Brain microvascular endothelial cell (primary cell): ENCODE data around the gene CAPN8.

Experiments used
- DNase-seq: peaks from one replicate; pipeline ENCODE4 v3.0.0-alpha.2; 2020
- H3K27ac ChIP-seq: fragments of 250-450 bp; sonication (Bioruptor Pico); 2 replicates; pipeline ENCODE4 v1.5.1; 2020; ENCODE audit warnings: mild to moderate bottlenecking, moderate library complexity
- H3K27me3 ChIP-seq: fragments of 250-450 bp; sonication (Bioruptor Pico); replicated peaks from 2 replicates; pipeline ENCODE4 v1.5.1; 2020; ENCODE audit warnings: mild to moderate bottlenecking
- H3K36me3 ChIP-seq: fragments of 250-450 bp; sonication (Bioruptor Pico); replicated peaks from 2 replicates; pipeline ENCODE4 v1.5.1; 2020; ENCODE audit warnings: mild to moderate bottlenecking
- H3K4me3 ChIP-seq: 2 replicates; pipeline ENCODE4 v1.5.1; 2011; ENCODE audit warnings: low read depth, mild to moderate bottlenecking, control low read depth, low read length, moderate library complexity
- CTCF ChIP-seq: IDR thresholded peaks from 2 replicates; pipeline ENCODE4 v1.5.1; 2011; ENCODE audit warnings: low read depth, mild to moderate bottlenecking, moderate library complexity, low read length, control low read depth, inconsistent platforms; ENCODE audit errors: missing control alignments
- in situ Hi-C: cut with HindIII; loops from 2 replicates; pipeline ENCODE4 v1.10.0; 2017; ENCODE audit warnings: low sequenced_read_pairs, low pct_ligation_motif_present

Gene CAPN8

GRCh38 chr1:223543560-223543959 is 121.9 kb downstream of the CAPN8 start:
- in situ Hi-C loops = no loop called here
- Histone ChIP-seq H3K27me3 (no peaks in the 10 kb centered on the region), H3K36me3 (no peaks in the 10 kb centered on the region), H3K4me3 (no peak overlapping the region), H3K27ac (no peak overlapping the region)
- no peak for TF ChIP-seq CTCF
- no peak for DNase-seq

- Histone ChIP-seq H3K36me3 (no peaks in the 10 kb centered on the region), H3K4me3 (no peak overlapping the region), H3K27me3 (no peaks in the 10 kb centered on the region), H3K27ac (no peak overlapping the region)
- DNase-seq = no peak
- no peak for TF ChIP-seq CTCF
- in situ Hi-C loops = no loop called here
Observed at GRCh38 chr1:223542831-223543230, 122.7 kb downstream of the CAPN8 start.

- no peak overlapping the region for H3K27ac ChIP-seq
- no peaks in the 10 kb centered on the region for H3K36me3 ChIP-seq
- in situ Hi-C loops = no loop called here
- TF ChIP-seq CTCF = no peak
- no peaks in the 10 kb centered on the region for H3K27me3 ChIP-seq
- no peak for DNase-seq
- no peak overlapping the region for H3K4me3 ChIP-seq
Observed at GRCh38 chr1:223540485-223541106, 124.9 kb downstream of the CAPN8 start.

- Histone ChIP-seq H3K4me3 (no peak overlapping the region), H3K36me3 (no peaks in the 10 kb centered on the region), H3K27me3 (no peaks in the 10 kb centered on the region), H3K27ac (no peak overlapping the region)
- in situ Hi-C loops = no loop called here
- TF ChIP-seq CTCF = no peak
- no peak for DNase-seq
Observed at GRCh38 chr1:223539750-223540149, 125.8 kb downstream of the CAPN8 start.

- Histone ChIP-seq H3K27me3 (no peaks in the 10 kb centered on the region), H3K27ac (no peak overlapping the region), H3K36me3 (no peaks in the 10 kb centered on the region), H3K4me3 (no peak overlapping the region)
- in situ Hi-C loops = no loop called here
- no peak for TF ChIP-seq CTCF
- no peak for DNase-seq
Observed at GRCh38 chr1:223538981-223539380, 126.5 kb downstream of the CAPN8 start.

- no peak for TF ChIP-seq CTCF
- in situ Hi-C loops = no loop called here
Observed at GRCh38 chr1:223535319-223535718, 130.2 kb downstream of the CAPN8 start.

More at GRCh38 chr1:223535319-223535718, 130.2 kb downstream of the CAPN8 start:
- H3K27ac ChIP-seq = no peak overlapping the region
- no peak overlapping the region for H3K4me3 ChIP-seq
- no peak for DNase-seq
- no peaks in the 10 kb centered on the region for H3K27me3 ChIP-seq
- H3K36me3 ChIP-seq = no peaks in the 10 kb centered on the region
